ENCODE data around the gene ESYT3.
"Not testable (repeated sequence)": the region's sequence is repeated elsewhere in the genome, so short reads cannot be mapped to it uniquely, and the experiment has no call there.

DNA sequence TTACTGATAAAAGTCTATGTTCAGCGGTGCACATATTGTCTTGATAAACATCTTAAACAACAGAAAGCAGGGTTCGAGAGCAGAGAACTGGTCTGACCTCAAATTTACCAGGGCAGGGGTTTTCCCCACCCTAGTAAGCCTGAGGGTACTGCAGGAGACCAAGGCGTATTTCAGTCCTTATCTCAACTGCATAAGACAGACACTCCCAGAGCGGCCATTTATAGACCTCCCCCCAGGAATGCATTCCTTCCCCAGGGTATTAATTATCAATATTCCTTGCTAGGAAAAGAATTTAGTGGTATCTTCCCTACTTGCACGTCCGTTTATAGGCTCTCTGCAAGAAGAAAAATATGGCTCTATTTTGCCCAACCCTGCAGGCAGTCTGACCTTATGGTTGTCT lies 52.2 kb downstream of the ESYT3 start:
- TF ChIP-seq, protein P1, sequence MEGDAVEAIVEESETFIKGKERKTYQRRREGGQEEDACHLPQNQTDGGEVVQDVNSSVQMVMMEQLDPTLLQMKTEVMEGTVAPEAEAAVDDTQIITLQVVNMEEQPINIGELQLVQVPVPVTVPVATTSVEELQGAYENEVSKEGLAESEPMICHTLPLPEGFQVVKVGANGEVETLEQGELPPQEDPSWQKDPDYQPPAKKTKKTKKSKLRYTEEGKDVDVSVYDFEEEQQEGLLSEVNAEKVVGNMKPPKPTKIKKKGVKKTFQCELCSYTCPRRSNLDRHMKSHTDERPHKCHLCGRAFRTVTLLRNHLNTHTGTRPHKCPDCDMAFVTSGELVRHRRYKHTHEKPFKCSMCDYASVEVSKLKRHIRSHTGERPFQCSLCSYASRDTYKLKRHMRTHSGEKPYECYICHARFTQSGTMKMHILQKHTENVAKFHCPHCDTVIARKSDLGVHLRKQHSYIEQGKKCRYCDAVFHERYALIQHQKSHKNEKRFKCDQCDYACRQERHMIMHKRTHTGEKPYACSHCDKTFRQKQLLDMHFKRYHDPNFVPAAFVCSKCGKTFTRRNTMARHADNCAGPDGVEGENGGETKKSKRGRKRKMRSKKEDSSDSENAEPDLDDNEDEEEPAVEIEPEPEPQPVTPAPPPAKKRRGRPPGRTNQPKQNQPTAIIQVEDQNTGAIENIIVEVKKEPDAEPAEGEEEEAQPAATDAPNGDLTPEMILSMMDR (conservative IDR thresholded peaks at IDR 0.05) = not testable (repeated sequence)
- TF ChIP-seq ZFX (IDR thresholded peaks at IDR 0.05) = not testable (repeated sequence)

Measured in C4-2B (cell line).